DOHH2 (cell line): ENCODE measurements around the gene MCM6.

Experiments used
- CTCF ChIP-seq: fragments of 200-600 bp; sonication (generic); IDR thresholded peaks from one replicate; pipeline ENCODE4 v1.5.1; 2014; ENCODE audit warnings: antibody characterized with exemption, mild to moderate bottlenecking, low read depth, low read length; ENCODE audit not compliant: poor library complexity, severe bottlenecking
- EZH2phosphoT487 ChIP-seq: fragments of 200-600 bp; sonication (generic); IDR thresholded peaks from 2 replicates; pipeline ENCODE4 v1.6.1; 2017; ENCODE audit warnings: borderline replicate concordance, mild to moderate bottlenecking, antibody characterized with exemption, low read length, moderate library complexity, mixed read lengths

GRCh38 chr2:135845997-135846396, 30.2 kb downstream of the MCM6 start:
- TF ChIP-seq CTCF, result no peak
- no peak for TF ChIP-seq EZH2phosphoT487
